Liver (tissue), 9 donors: ENCODE data around the gene DEFB110. TPM values are rescaled to one million over a fixed set of nuclear protein-coding genes. Genes with fewer than 3 reads are reported as not detected.

ENCODE experiments used
- DNase-seq: peaks from one replicate; pipeline ENCODE4 v3.0.0-alpha.2; 2017; ENCODE audit warnings: low spot score
- H3K27ac ChIP-seq, 2 donors: one replicate each; pipeline ENCODE4 v1.7.0; 2013; ENCODE audit warnings: inconsistent platforms in 2 of 2, low read length in 2 of 2, control low read depth in 1 of 2, low read depth in 1 of 2, mild to moderate bottlenecking in 1 of 2
- H3K27me3 ChIP-seq, 4 donors: one replicate each; pipeline versions ENCODE4 v1.6.1 to v1.7.0; 2013; ENCODE audit warnings: low read length in 3 of 4, inconsistent platforms in 1 of 4, mild to moderate bottlenecking in 1 of 4, moderate library complexity in 1 of 4; ENCODE audit not compliant: control insufficient read depth in 4 of 4, insufficient read depth in 4 of 4
- H3K36me3 ChIP-seq, 4 donors: one replicate each; pipeline versions ENCODE4 v1.6.1 to v1.7.0; 2013; ENCODE audit warnings: low read length in 3 of 4, mild to moderate bottlenecking in 3 of 4, low read depth in 1 of 4, moderate library complexity in 1 of 4; ENCODE audit not compliant: control insufficient read depth in 4 of 4, insufficient read depth in 3 of 4
- H3K4me1 ChIP-seq, 4 donors: one replicate each; pipeline versions ENCODE4 v1.6.1 to v1.7.0; 2013; ENCODE audit warnings: low read length in 3 of 4, mild to moderate bottlenecking in 3 of 4, moderate library complexity in 1 of 4; ENCODE audit not compliant: control insufficient read depth in 4 of 4, insufficient read depth in 4 of 4
- H3K4me3 ChIP-seq, 3 donors: one replicate each; pipeline versions ENCODE4 v1.6.1 to v1.7.0; 2013; ENCODE audit warnings: low read length in 3 of 3, control low read depth in 1 of 3, low read depth in 1 of 3, mild to moderate bottlenecking in 1 of 3
- H3K9ac ChIP-seq, 2 donors: one replicate each; pipeline ENCODE4 v1.7.0; 2013; ENCODE audit warnings: low read length in 2 of 2, mild to moderate bottlenecking in 2 of 2, moderate library complexity in 2 of 2, control low read depth in 1 of 2, low read depth in 1 of 2
- H3K9me3 ChIP-seq, 4 donors: one replicate each; pipeline versions ENCODE4 v1.6.1 to v1.7.0; 2013; ENCODE audit warnings: low read length in 3 of 4; ENCODE audit not compliant: control insufficient read depth in 4 of 4
- ATF3 ChIP-seq: IDR thresholded peaks from 2 replicates; pipeline ENCODE4 v1.6.1; 2016; ENCODE audit warnings: antibody characterized with exemption
- EGR1 ChIP-seq, 2 donors: IDR thresholded peaks; 2 replicates each; pipeline ENCODE4 v1.6.1; 2016 to 2018; ENCODE audit warnings: antibody characterized with exemption in 2 of 2, low read depth in 2 of 2
- FOXA1 ChIP-seq: IDR thresholded peaks from 2 replicates; pipeline ENCODE4 v1.6.1; 2016; ENCODE audit warnings: antibody characterized with exemption
- FOXA2 ChIP-seq: IDR thresholded peaks from 2 replicates; pipeline ENCODE4 v1.6.1; 2016; ENCODE audit warnings: antibody characterized with exemption
- GABPA ChIP-seq, 2 donors: IDR thresholded peaks in 1 of 2; conservative IDR thresholded peaks in 1 of 2; 2 replicates each; pipeline ENCODE4 v1.6.1; 2016; ENCODE audit warnings: antibody characterized with exemption in 2 of 2, mild to moderate bottlenecking in 1 of 2, moderate library complexity in 1 of 2
- HNF4A ChIP-seq, 2 donors: conservative IDR thresholded peaks; 2 replicates each; pipeline ENCODE4 v1.6.1; 2016; ENCODE audit warnings: antibody characterized with exemption in 2 of 2, mild to moderate bottlenecking in 2 of 2
- HNF4G ChIP-seq: IDR thresholded peaks from 2 replicates; pipeline ENCODE4 v1.6.1; 2016; ENCODE audit warnings: antibody characterized with exemption
- JUND ChIP-seq, 2 donors: IDR thresholded peaks; 2 replicates each; pipeline ENCODE4 v1.6.1; 2016; ENCODE audit warnings: antibody characterized with exemption in 2 of 2
- NR2F2 ChIP-seq: IDR thresholded peaks from 2 replicates; pipeline ENCODE4 v1.6.1; 2016; ENCODE audit warnings: antibody characterized with exemption
- RAD21 ChIP-seq, 2 donors: IDR thresholded peaks; 2 replicates each; pipeline ENCODE4 v1.6.1; 2016; ENCODE audit warnings: antibody characterized with exemption in 2 of 2, mild to moderate bottlenecking in 2 of 2
- RXRA ChIP-seq, 2 donors: IDR thresholded peaks; 2 replicates each; pipeline ENCODE4 v1.6.1; 2017 to 2018; ENCODE audit warnings: antibody characterized with exemption in 2 of 2, mild to moderate bottlenecking in 1 of 2
- SP1 ChIP-seq: IDR thresholded peaks from 2 replicates; pipeline ENCODE4 v1.6.1; 2018; ENCODE audit warnings: antibody characterized with exemption, mild to moderate bottlenecking
- TAF1 ChIP-seq: conservative IDR thresholded peaks from 2 replicates; pipeline ENCODE4 v1.6.1; 2016; ENCODE audit warnings: antibody characterized with exemption, mild to moderate bottlenecking
- YY1 ChIP-seq: IDR thresholded peaks from 2 replicates; pipeline ENCODE4 v1.6.1; 2016; ENCODE audit warnings: antibody characterized with exemption, mild to moderate bottlenecking
- WGBS: extraction: QIAGEN DNeasy Blood & Tissue Kit; methylation state at CpG from one replicate; pipeline ENCODE4 v1.1.7; 2013; 5-methylcytosine and 5-hydroxymethylcytosine counted together
- polyA plus RNA-seq, 2 donors: library from polyadenylated mRNA; stranded (reverse) in 1 of 2; unstranded in 1 of 2; fragments of 200-250 nt in 1 of 2; fragments of >200 nt in 1 of 2; fragmentation: Nextera tagmentation in 1 of 2; extraction: Ambion mirVana in 1 of 2; gene quantifications; one replicate each; pipeline versions ENCODE4 v1.2.1 to v1.2.3, GENCODE V29; 2013 to 2015
- total RNA-seq, 2 donors: library from RNA; depleted of rRNA; stranded (reverse); fragments of >200 nt; gene quantifications; one replicate each; pipeline ENCODE4 v1.2.3, GENCODE V29; 2014
- TF ChIP-seq, protein P1 (sequence below): IDR thresholded peaks from 2 replicates; pipeline ENCODE4 v1.6.1; 2016; ENCODE audit warnings: antibody characterized with exemption, mild to moderate bottlenecking
- TF ChIP-seq, protein P2 (sequence below): IDR thresholded peaks from 2 replicates; pipeline ENCODE4 v1.6.1; 2016; ENCODE audit warnings: antibody characterized with exemption
- TF ChIP-seq, protein P3 (sequence below): fragments of 150-350 bp; IDR thresholded peaks from 2 replicates; pipeline ENCODE4 v1.5.1; 2017; ENCODE audit warnings: improper control_type of control experiment, low read depth, low read length; ENCODE audit not compliant: missing input control
- donor health status: healthy.
- donor health status: healthy.
- donor health status: healthy.
- donor health status: healthy.
- donor health status: healthy.

The DEFB110 gene
- total and polyA plus RNA-seq, 4 donors, result not detected

DNA sequence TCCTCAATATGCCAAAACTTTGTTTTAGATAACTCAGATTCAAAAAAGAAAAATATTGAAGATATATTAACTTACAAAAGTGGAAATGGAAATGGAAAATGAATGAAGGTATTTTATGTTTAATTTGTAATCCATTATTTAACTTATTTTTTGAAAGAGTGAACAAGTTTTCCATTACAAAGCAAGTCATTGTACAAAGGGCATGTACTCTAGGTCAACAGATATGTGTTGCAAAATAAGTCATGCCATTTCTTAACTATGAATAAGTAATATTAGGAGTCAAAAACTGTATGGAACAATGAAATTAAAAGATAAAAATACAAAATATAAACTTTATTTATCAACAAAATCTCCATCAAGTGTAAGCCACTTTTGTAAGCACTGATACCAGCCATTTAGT, 26.5 kb downstream of the DEFB110 start (continued):
- TF ChIP-seq, protein P1, sequence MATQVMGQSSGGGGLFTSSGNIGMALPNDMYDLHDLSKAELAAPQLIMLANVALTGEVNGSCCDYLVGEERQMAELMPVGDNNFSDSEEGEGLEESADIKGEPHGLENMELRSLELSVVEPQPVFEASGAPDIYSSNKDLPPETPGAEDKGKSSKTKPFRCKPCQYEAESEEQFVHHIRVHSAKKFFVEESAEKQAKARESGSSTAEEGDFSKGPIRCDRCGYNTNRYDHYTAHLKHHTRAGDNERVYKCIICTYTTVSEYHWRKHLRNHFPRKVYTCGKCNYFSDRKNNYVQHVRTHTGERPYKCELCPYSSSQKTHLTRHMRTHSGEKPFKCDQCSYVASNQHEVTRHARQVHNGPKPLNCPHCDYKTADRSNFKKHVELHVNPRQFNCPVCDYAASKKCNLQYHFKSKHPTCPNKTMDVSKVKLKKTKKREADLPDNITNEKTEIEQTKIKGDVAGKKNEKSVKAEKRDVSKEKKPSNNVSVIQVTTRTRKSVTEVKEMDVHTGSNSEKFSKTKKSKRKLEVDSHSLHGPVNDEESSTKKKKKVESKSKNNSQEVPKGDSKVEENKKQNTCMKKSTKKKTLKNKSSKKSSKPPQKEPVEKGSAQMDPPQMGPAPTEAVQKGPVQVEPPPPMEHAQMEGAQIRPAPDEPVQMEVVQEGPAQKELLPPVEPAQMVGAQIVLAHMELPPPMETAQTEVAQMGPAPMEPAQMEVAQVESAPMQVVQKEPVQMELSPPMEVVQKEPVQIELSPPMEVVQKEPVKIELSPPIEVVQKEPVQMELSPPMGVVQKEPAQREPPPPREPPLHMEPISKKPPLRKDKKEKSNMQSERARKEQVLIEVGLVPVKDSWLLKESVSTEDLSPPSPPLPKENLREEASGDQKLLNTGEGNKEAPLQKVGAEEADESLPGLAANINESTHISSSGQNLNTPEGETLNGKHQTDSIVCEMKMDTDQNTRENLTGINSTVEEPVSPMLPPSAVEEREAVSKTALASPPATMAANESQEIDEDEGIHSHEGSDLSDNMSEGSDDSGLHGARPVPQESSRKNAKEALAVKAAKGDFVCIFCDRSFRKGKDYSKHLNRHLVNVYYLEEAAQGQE, result peak; percentile 39
- TF ChIP-seq SP1, result peak; percentile 43
- TF ChIP-seq ATF3, result no peak
- peak; percentile 34 for TF ChIP-seq FOXA2
- peak; percentile 81 to 89 for TF ChIP-seq HNF4A (conservative IDR thresholded peaks at IDR 0.05)

DNA sequence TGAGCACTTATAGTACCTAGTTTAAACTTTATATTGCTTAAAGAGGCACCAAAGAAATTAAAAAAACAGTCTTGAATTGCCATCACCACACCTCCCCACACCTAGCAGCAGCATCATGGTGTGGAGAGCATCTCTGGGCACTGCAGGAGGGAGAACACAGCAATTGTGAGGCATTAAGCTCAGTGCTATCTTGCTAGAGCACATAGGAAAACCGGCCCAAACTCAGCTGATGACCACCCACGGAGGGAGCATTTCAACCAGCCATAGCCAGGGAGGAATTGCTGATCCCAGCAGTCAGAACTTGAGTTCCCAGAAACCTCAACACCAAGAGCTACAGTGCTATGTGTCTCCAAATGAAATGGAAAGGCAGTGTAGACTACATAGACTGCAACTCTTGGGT, 32.9 kb downstream of the DEFB110 start:
- no peaks in the 10 kb centered on the region for H3K27me3 ChIP-seq
- no peak overlapping the region for H3K4me3 ChIP-seq
- no peaks in the 10 kb centered on the region for H3K4me1 ChIP-seq
- H3K9me3 ChIP-seq, result no peaks in the 10 kb centered on the region
- no peak overlapping the region for H3K27ac ChIP-seq
- 74% methylated on average over 2 of the region's 2 CpGs for WGBS
- H3K9ac ChIP-seq, result no peak overlapping the region
- DNase-seq, result no peak
- H3K36me3 ChIP-seq, result no peaks in the 10 kb centered on the region
- TF ChIP-seq GABPA (IDR thresholded peaks at IDR 0.05 in 1 of 2, conservative IDR thresholded peaks at IDR 0.05 in 1 of 2) (no peak), FOXA2 (no peak), YY1 (no peak), RAD21 (IDR thresholded peaks at IDR 0.05) (no peak), EGR1 (IDR thresholded peaks at IDR 0.05; ENCODE audit: low read depth in 2 of 2) (no peak), HNF4G (no peak), NR2F2 (no peak), FOXA1 (no peak), JUND (IDR thresholded peaks at IDR 0.05) (no peak), TAF1 (no peak), RXRA (IDR thresholded peaks at IDR 0.05) (no peak), ATF3 (no peak), HNF4A (conservative IDR thresholded peaks at IDR 0.05) (no peak)
- TF ChIP-seq, protein P2, sequence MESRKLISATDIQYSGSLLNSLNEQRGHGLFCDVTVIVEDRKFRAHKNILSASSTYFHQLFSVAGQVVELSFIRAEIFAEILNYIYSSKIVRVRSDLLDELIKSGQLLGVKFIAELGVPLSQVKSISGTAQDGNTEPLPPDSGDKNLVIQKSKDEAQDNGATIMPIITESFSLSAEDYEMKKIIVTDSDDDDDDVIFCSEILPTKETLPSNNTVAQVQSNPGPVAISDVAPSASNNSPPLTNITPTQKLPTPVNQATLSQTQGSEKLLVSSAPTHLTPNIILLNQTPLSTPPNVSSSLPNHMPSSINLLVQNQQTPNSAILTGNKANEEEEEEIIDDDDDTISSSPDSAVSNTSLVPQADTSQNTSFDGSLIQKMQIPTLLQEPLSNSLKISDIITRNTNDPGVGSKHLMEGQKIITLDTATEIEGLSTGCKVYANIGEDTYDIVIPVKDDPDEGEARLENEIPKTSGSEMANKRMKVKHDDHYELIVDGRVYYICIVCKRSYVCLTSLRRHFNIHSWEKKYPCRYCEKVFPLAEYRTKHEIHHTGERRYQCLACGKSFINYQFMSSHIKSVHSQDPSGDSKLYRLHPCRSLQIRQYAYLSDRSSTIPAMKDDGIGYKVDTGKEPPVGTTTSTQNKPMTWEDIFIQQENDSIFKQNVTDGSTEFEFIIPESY, result no peak
- TF ChIP-seq, protein P1, result no peak
- TF ChIP-seq, protein P3, sequence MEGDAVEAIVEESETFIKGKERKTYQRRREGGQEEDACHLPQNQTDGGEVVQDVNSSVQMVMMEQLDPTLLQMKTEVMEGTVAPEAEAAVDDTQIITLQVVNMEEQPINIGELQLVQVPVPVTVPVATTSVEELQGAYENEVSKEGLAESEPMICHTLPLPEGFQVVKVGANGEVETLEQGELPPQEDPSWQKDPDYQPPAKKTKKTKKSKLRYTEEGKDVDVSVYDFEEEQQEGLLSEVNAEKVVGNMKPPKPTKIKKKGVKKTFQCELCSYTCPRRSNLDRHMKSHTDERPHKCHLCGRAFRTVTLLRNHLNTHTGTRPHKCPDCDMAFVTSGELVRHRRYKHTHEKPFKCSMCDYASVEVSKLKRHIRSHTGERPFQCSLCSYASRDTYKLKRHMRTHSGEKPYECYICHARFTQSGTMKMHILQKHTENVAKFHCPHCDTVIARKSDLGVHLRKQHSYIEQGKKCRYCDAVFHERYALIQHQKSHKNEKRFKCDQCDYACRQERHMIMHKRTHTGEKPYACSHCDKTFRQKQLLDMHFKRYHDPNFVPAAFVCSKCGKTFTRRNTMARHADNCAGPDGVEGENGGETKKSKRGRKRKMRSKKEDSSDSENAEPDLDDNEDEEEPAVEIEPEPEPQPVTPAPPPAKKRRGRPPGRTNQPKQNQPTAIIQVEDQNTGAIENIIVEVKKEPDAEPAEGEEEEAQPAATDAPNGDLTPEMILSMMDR, result no peak
